GM12873 (cell line): ENCODE results near the gene RANGRF.

ENCODE experiments used
- TF ChIP-seq, protein P1 (sequence below): IDR thresholded peaks from 2 replicates; pipeline ENCODE4 v1.5.1; 2012; ENCODE audit warnings: low read depth, mild to moderate bottlenecking, moderate library complexity, low read length, control low read depth; ENCODE audit not compliant: insufficient read depth; ENCODE audit errors: missing control alignments

The RANGRF gene

DNA sequence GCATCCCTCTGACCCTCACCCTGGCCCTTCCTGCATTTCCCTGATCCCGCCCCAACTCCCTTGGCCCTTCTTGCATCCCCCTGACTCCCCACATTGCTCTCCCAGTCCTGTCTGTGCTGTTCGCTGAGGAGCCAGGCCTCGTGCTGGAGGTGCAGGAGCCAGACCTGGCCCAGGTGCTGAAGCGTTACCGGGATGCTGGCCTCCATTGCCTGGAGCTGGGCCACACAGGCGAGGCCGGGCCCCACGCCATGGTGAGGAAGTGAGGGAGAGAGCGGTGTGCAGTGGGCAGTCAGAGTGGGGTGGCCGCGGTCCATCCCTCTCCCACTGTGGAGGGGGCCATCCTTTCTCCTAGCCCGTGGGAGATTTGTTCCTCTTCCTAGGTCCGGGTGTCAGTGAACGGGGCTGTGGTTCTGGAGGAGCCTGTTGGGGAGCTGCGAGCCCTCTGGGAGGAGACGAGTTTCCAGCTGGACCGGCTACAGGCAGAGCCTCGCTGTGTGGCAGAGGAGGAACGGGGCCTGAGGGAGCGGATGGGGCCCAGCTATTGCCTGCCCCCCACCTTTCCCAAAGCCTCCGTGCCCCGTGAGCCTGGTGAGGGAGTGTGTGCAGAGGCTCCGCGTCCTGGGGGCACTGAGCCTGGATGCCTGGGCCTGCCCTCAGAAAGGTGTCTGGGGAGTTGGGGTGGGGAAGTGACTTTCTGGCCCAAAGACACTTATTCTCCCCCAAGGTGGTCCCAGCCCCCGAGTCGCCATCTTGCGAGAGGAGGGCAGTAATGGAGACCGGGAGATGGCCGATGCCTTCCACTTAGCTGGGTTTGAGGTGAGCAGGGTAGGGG lies 21.6 kb upstream of the RANGRF start:
- TF ChIP-seq, protein P1, sequence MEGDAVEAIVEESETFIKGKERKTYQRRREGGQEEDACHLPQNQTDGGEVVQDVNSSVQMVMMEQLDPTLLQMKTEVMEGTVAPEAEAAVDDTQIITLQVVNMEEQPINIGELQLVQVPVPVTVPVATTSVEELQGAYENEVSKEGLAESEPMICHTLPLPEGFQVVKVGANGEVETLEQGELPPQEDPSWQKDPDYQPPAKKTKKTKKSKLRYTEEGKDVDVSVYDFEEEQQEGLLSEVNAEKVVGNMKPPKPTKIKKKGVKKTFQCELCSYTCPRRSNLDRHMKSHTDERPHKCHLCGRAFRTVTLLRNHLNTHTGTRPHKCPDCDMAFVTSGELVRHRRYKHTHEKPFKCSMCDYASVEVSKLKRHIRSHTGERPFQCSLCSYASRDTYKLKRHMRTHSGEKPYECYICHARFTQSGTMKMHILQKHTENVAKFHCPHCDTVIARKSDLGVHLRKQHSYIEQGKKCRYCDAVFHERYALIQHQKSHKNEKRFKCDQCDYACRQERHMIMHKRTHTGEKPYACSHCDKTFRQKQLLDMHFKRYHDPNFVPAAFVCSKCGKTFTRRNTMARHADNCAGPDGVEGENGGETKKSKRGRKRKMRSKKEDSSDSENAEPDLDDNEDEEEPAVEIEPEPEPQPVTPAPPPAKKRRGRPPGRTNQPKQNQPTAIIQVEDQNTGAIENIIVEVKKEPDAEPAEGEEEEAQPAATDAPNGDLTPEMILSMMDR = no peak

DNA sequence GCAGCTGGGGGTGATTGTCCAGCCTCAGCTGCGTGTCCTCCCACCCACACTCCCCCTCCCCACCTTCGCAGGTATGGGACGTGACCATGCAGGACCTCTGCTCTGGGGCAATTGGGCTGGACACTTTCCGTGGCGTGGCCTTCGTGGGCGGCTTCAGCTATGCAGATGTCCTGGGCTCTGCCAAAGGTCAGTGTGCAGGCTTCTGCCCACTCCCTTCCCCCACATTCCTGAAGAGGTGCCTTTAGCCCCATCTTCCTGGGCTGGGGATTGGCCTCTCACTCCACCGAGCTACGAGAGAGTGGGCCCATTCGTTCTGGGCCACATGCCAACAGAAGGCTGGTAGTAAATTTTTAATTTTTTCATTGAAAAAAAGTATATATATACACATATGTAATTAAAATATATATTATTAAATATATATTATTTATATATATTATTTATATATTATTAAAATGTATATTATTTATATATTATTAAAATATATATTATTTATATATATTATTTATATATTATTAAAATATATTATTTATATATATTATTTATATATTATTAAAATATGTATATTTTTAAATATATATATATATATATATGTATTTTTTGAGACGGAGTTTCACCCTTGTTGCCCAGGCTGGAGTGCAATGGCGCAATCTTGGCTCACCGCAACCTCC lies 20.9 kb upstream of the RANGRF start:
- TF ChIP-seq, protein P1 = no peak

DNA sequence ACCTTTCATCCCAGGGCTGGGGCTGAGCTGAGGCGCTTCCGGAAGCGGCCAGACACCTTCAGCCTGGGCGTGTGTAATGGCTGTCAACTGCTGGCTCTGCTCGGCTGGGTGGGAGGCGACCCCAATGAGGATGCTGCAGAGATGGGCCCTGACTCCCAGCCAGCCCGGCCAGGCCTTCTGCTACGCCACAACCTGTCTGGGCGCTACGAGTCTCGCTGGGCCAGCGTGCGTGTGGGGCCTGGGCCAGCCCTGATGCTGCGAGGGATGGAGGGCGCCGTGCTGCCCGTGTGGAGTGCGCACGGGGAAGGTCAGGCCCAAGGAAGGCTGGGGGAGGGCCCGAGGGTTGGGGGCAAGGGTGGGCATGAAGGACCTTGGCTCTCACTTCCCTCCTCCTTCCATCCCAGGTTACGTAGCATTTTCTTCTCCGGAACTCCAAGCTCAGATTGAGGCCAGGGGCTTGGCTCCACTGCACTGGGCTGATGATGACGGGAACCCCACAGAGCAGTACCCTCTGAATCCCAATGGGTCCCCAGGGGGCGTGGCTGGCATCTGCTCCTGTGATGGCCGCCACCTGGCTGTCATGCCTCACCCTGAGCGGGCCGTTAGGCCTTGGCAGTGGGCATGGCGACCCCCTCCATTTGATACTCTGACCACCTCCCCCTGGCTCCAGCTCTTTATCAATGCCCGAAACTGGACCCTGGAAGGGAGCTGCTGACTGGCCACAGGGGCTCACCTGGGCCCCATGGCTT lies 19.7 kb upstream of the RANGRF start:
- TF ChIP-seq, protein P1 = no peak

DNA sequence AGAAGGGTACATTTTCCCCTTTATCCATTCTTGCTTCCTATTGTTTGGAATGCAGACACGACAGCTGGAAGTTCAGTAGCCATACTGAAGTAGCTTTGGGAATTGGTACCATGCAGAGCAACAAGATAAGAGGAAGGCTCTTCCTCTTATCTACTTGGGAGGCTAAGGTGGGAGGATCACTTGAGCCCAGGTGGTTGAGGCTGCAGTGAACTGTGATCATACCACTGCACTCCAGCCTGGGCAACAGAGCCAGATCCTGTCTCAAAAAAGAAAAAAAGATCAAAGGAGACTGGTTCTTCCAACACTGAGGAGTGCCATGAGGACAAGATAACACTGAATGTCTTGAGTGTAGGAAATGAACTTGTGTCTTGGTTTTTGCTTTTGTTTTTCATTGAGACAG lies 16.0 kb upstream of the RANGRF start:
- TF ChIP-seq, protein P1 = no peak

DNA sequence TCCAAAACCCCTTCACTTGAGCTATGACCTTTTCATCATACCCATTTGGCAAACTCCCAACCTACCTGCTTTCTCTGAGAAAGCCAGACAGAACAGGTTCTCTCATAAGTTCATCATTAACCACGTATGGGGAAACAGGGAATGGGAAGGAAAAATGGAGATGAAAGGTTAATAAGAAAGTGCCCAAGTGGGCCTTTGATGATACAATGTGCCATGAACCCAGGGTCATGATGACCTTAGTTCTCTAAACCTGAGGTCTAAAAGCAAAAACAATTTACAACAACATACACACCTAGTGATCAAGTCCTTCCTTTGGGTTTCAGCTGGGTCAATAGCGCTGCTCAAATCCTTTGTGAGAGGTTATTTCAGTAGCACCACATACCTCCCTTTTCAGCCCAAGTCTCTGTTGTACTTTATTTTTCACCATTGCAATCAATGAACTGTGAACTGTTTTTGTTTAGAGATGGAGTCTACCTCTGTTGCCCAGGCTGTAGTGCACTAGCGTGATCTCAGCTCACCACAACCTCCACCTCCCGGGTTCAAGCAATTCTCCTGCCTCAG lies 14.5 kb upstream of the RANGRF start:
- TF ChIP-seq, protein P1 = no peak

DNA sequence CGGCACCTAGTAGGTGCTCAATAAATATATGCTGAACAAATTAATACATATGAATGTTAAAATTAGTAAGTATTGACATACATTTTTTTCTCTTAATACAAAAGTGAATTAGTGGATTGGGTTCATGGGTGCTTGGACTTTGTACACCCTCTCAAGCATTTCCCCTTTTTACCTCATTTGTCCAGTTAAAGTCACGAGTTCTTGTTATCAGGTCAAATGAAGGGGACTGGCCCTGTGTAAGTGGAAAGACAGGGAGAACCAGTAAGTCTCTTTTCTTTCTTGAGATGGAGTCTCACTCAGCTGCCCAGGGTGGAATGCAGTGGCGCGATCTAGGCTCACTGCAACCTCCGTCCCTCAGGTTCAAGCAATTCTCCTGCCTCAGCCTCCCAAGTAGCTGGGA lies 13.7 kb upstream of the RANGRF start:
- TF ChIP-seq, protein P1 = no peak
